ENCODE data around the gene APOE. TPM values are rescaled to one million over a fixed set of nuclear protein-coding genes. Genes with fewer than 3 reads are reported as not detected.

APOE gene
- total RNA-seq, 1 donor from 2014 or later: 655 TPM

DNA sequence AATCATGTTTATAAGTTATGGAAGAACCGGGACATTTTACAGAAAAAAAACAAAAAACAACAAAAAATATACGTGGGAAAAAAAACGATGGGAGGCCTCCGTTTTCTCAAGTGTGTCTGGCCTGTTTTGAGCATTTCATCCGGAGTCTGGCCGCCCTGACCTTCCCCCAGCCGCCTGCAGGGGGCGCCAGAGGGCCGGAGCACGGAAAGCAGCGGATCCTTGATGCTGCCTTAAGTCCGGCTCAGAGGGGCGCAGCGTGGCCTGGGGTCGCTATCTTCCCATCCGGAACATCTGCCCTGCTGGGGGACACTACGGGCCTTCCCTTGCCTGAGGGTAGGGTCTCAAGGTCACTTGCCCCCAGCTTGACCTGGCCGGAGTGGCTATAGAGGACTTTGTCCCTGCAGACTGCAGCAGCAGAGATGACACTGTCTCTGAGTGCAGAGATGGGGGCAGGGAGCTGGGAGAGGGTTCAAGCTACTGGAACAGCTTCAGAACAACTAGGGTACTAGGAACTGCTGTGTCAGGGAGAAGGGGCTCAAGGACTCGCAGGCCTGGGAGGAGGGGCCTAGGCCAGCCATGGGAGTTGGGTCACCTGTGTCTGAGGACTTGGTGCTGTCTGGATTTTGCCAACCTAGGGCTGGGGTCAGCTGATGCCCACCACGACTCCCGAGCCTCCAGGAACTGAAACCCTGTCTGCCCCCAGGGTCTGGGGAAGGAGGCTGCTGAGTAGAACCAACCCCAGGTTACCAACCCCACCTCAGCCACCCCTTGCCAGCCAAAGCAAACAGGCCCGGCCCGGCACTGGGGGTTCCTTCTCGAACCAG, 1.8 kb upstream of the APOE start:
- Histone ChIP-seq H3K9me3 (ENCODE audit: insufficient read depth, low read depth, low read length) (no peaks in the 10 kb centered on the region), H3K4me2 (ENCODE audit: low read length) (no peak overlapping the region), H3K27ac (ENCODE audit: low read depth, low read length) (no peak overlapping the region), H2AFZ (ENCODE audit: low read depth, low read length) (no peak overlapping the region), H3K36me3 (ENCODE audit: insufficient read depth, low read length) (peaks cover 9% of the 10 kb centered on the region), H3K9ac (ENCODE audit: low read length) (no peak overlapping the region), H4K20me1 (ENCODE audit: insufficient read depth, low read length) (peaks cover 23% of the 10 kb centered on the region), H3K4me1 (ENCODE audit: insufficient read depth, low read length) (no peaks in the 10 kb centered on the region), H3K79me2 (ENCODE audit: insufficient read depth, low read length) (no peaks in the 10 kb centered on the region), H3K27me3 (ENCODE audit: insufficient read depth, low read length) (peaks cover 4% of the 10 kb centered on the region), H3K4me3 (ENCODE audit: insufficient read depth, low read depth, low read length) (no peak overlapping the region)
- Mint-ChIP-seq H3K4me3 (ENCODE audit: unreplicated experiment) (no peak overlapping the region), H3K27ac (ENCODE audit: unreplicated experiment) (peak overlapping the region; percentile 3), H3K27me3 (ENCODE audit: low read depth, unreplicated experiment) (no peaks in the 10 kb centered on the region), H3K4me1 (ENCODE audit: low read depth, unreplicated experiment) (peaks cover 9% of the 10 kb centered on the region), H3K36me3 (ENCODE audit: low read depth, unreplicated experiment) (peaks cover 12% of the 10 kb centered on the region), H3K9me3 (ENCODE audit: unreplicated experiment) (no peaks in the 10 kb centered on the region)
- TF ChIP-seq, protein P1, sequence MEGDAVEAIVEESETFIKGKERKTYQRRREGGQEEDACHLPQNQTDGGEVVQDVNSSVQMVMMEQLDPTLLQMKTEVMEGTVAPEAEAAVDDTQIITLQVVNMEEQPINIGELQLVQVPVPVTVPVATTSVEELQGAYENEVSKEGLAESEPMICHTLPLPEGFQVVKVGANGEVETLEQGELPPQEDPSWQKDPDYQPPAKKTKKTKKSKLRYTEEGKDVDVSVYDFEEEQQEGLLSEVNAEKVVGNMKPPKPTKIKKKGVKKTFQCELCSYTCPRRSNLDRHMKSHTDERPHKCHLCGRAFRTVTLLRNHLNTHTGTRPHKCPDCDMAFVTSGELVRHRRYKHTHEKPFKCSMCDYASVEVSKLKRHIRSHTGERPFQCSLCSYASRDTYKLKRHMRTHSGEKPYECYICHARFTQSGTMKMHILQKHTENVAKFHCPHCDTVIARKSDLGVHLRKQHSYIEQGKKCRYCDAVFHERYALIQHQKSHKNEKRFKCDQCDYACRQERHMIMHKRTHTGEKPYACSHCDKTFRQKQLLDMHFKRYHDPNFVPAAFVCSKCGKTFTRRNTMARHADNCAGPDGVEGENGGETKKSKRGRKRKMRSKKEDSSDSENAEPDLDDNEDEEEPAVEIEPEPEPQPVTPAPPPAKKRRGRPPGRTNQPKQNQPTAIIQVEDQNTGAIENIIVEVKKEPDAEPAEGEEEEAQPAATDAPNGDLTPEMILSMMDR (IDR thresholded peaks at IDR 0.05; ENCODE audit: insufficient read depth, low read depth, low read length): peak; percentile 89
- TF ChIP-seq EZH2 (IDR thresholded peaks at IDR 0.05; ENCODE audit: insufficient read depth, low read length): no peak
- no peak for FAIRE-seq
- no peak for DNase-seq (ENCODE audit: low read depth)

DNA sequence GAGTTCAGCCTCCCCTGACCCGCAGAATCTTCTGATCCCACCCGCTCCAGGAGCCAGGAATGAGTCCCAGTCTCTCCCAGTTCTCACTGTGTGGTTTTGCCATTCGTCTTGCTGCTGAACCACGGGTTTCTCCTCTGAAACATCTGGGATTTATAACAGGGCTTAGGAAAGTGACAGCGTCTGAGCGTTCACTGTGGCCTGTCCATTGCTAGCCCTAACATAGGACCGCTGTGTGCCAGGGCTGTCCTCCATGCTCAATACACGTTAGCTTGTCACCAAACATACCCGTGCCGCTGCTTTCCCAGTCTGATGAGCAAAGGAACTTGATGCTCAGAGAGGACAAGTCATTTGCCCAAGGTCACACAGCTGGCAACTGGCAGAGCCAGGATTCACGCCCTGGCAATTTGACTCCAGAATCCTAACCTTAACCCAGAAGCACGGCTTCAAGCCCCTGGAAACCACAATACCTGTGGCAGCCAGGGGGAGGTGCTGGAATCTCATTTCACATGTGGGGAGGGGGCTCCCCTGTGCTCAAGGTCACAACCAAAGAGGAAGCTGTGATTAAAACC, 1.1 kb upstream of the APOE start:
- peaks cover 4% of the 10 kb centered on the region for H3K27me3 ChIP-seq (ENCODE audit: insufficient read depth, low read length)
- H3K27ac ChIP-seq (ENCODE audit: low read depth, low read length): no peak overlapping the region
- peaks cover 9% of the 10 kb centered on the region for H3K36me3 ChIP-seq (ENCODE audit: insufficient read depth, low read length)
- H3K27me3 Mint-ChIP-seq (ENCODE audit: low read depth, unreplicated experiment): no peaks in the 10 kb centered on the region
- H3K4me1 ChIP-seq (ENCODE audit: insufficient read depth, low read length): no peaks in the 10 kb centered on the region
- H3K9ac ChIP-seq (ENCODE audit: low read length): no peak overlapping the region
- no peaks in the 10 kb centered on the region for H3K9me3 Mint-ChIP-seq (ENCODE audit: unreplicated experiment)
- no peak for DNase-seq (ENCODE audit: low read depth)
- H3K36me3 Mint-ChIP-seq (ENCODE audit: low read depth, unreplicated experiment): peaks cover 12% of the 10 kb centered on the region
- H2AFZ ChIP-seq (ENCODE audit: low read depth, low read length): no peak overlapping the region
- no peak for TF ChIP-seq EZH2 (IDR thresholded peaks at IDR 0.05; ENCODE audit: insufficient read depth, low read length)
- TF ChIP-seq, protein P1 (IDR thresholded peaks at IDR 0.05; ENCODE audit: insufficient read depth, low read depth, low read length): no peak
- peaks cover 23% of the 10 kb centered on the region for H4K20me1 ChIP-seq (ENCODE audit: insufficient read depth, low read length)
- FAIRE-seq: no peak
- H3K79me2 ChIP-seq (ENCODE audit: insufficient read depth, low read length): no peaks in the 10 kb centered on the region
- H3K27ac Mint-ChIP-seq (ENCODE audit: unreplicated experiment): peak overlapping the region; percentile 3
- peaks cover 9% of the 10 kb centered on the region for H3K4me1 Mint-ChIP-seq (ENCODE audit: low read depth, unreplicated experiment)
- H3K4me2 ChIP-seq (ENCODE audit: low read length): no peak overlapping the region
- H3K4me3 ChIP-seq (ENCODE audit: insufficient read depth, low read depth, low read length): no peak overlapping the region
- H3K9me3 ChIP-seq (ENCODE audit: insufficient read depth, low read depth, low read length): no peaks in the 10 kb centered on the region
- peak overlapping the region; percentile 95 for H3K4me3 Mint-ChIP-seq (ENCODE audit: unreplicated experiment)

DNA sequence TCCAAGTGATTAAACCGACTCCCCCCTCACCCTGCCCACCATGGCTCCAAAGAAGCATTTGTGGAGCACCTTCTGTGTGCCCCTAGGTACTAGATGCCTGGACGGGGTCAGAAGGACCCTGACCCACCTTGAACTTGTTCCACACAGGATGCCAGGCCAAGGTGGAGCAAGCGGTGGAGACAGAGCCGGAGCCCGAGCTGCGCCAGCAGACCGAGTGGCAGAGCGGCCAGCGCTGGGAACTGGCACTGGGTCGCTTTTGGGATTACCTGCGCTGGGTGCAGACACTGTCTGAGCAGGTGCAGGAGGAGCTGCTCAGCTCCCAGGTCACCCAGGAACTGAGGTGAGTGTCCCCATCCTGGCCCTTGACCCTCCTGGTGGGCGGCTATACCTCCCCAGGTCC, 2.0 kb downstream of the APOE start:
- no peaks in the 10 kb centered on the region for H3K79me2 ChIP-seq (ENCODE audit: insufficient read depth, low read length)
- H3K27ac ChIP-seq (ENCODE audit: low read depth, low read length): no peak overlapping the region
- H4K20me1 ChIP-seq (ENCODE audit: insufficient read depth, low read length): peaks cover 6% of the 10 kb centered on the region
- no peak overlapping the region for H3K9ac ChIP-seq (ENCODE audit: low read length)
- no peak overlapping the region for H2AFZ ChIP-seq (ENCODE audit: low read depth, low read length)
- TF ChIP-seq EZH2 (IDR thresholded peaks at IDR 0.05; ENCODE audit: insufficient read depth, low read length): no peak
- TF ChIP-seq, protein P1 (IDR thresholded peaks at IDR 0.05; ENCODE audit: insufficient read depth, low read depth, low read length): no peak
- peaks cover 4% of the 10 kb centered on the region for H3K27me3 ChIP-seq (ENCODE audit: insufficient read depth, low read length)
- no peaks in the 10 kb centered on the region for H3K9me3 ChIP-seq (ENCODE audit: insufficient read depth, low read depth, low read length)
- Mint-ChIP-seq H3K36me3 (ENCODE audit: low read depth, unreplicated experiment) (peaks cover 2% of the 10 kb centered on the region), H3K9me3 (ENCODE audit: unreplicated experiment) (no peaks in the 10 kb centered on the region), H3K27ac (ENCODE audit: unreplicated experiment) (no peak overlapping the region), H3K4me1 (ENCODE audit: low read depth, unreplicated experiment) (peaks cover 13% of the 10 kb centered on the region), H3K27me3 (ENCODE audit: low read depth, unreplicated experiment) (peaks cover 2% of the 10 kb centered on the region), H3K4me3 (ENCODE audit: unreplicated experiment) (no peak overlapping the region)
- no peak for FAIRE-seq
- no peak overlapping the region for H3K4me2 ChIP-seq (ENCODE audit: low read length)
- H3K36me3 ChIP-seq (ENCODE audit: insufficient read depth, low read length): no peaks in the 10 kb centered on the region
- H3K4me1 ChIP-seq (ENCODE audit: insufficient read depth, low read length): peaks cover 8% of the 10 kb centered on the region
- H3K4me3 ChIP-seq (ENCODE audit: insufficient read depth, low read depth, low read length): no peak overlapping the region
- DNase-seq (ENCODE audit: low read depth): no peak

All from astrocyte (in vitro differentiated cells and primary cell).